Measurements from ENCODE around the gene ANAPC15. TPM values are rescaled to one million over a fixed set of nuclear protein-coding genes. Genes with fewer than 3 reads are reported as not detected.
A peak's percentile ranks its signal among the peaks of the same experiment; 100 is the strongest.

The ANAPC15 gene
- total RNA-seq, 3 donors from 2014 or later (not counting 1 experiment from before 2014, with no cell fraction given) = 22.0 to 38.3 (median 29.7) TPM

GRCh38 chr11:72080326-72081183 lies 31.9 kb downstream of the ANAPC15 start, which contains the start of the genes LRRC51 and NUMA1:
TSS of gene LRRC51 (plus strand) at chr11:72080850. CDS start at chr11:72089084, 8,234 bp downstream.
TSS of gene NUMA1 (minus strand) at chr11:72080542. CDS start at chr11:72035943, 44,599 bp downstream.
- Histone ChIP-seq H3K9me3 (ENCODE audit: control insufficient read depth, insufficient read depth, low read length) (no peaks in the 10 kb centered on the region), H3K36me3 (ENCODE audit: control insufficient read depth, insufficient read depth, low read length) (peaks cover 2% of the 10 kb centered on the region), H3K27ac (ENCODE audit: low read length) (peak within 1 kb of the TSS; percentile 92), H3K4me3 (ENCODE audit: low read length) (peak within 1 kb of the TSS; percentile 84), H3K27me3 (ENCODE audit: control insufficient read depth, insufficient read depth, low read length) (no peaks in the 10 kb centered on the region), H3K4me1 (ENCODE audit: control insufficient read depth, insufficient read depth, low read length) (peaks cover 21% of the 10 kb centered on the region)
- Mint-ChIP-seq H3K4me3 (peak within 1 kb of the TSS; percentile 98), H3K27me3 (ENCODE audit: low read depth in 2 of 2) (no peaks in the 10 kb centered on the region), H3K9me3 (no peaks in the 10 kb centered on the region), H3K4me1 (peaks cover 36 to 38% of the 10 kb centered on the region in 2 donors), H3K27ac (peak within 1 kb of the TSS; percentile 99 to 100), H3K36me3 (no peaks in the 10 kb centered on the region)
- peak; percentile 83 to 95 (median 86) for ATAC-seq
- no peak for TF ChIP-seq CTCF (IDR thresholded peaks at IDR 0.05)
- intact Hi-C loops (cut with micrococcal nuclease) = loop anchor here (1.0 kb wide), 5 partner anchors 11 to 152 kb away; partner anchors contain the start of genes ANAPC15, LAMTOR1 and XNDC1N
- 1% methylated on average over 56 of the region's 60 CpGs for WGBS (ENCODE audit: insufficient coverage)
- DNase-seq = peak; percentile 95 to 100

GRCh38 chr11:72079819-72080325 lies 32.6 kb downstream of the ANAPC15 start:
- peak; percentile 41 to 52 (median 41) for ATAC-seq
- Histone ChIP-seq H3K9me3 (ENCODE audit: control insufficient read depth, insufficient read depth, low read length) (no peaks in the 10 kb centered on the region), H3K4me3 (ENCODE audit: low read length) (peak overlapping the region; percentile 84), H3K36me3 (ENCODE audit: control insufficient read depth, insufficient read depth, low read length) (no peaks in the 10 kb centered on the region), H3K27me3 (ENCODE audit: control insufficient read depth, insufficient read depth, low read length) (no peaks in the 10 kb centered on the region), H3K4me1 (ENCODE audit: control insufficient read depth, insufficient read depth, low read length) (peaks cover 21% of the 10 kb centered on the region), H3K27ac (ENCODE audit: low read length) (peak overlapping the region; percentile 92)
- intact Hi-C loops (cut with micrococcal nuclease) = loop anchor here (1.0 kb wide), 5 partner anchors 11 to 152 kb away; partner anchors contain the start of genes ANAPC15, LAMTOR1 and XNDC1N
- H3K27me3 Mint-ChIP-seq (ENCODE audit: low read depth in 2 of 2) = no peaks in the 10 kb centered on the region
- peak overlapping the region; percentile 98 for H3K4me3 Mint-ChIP-seq
- 0% methylated on average over 7 of the region's 16 CpGs for WGBS (ENCODE audit: insufficient coverage)
- H3K27ac Mint-ChIP-seq = peak overlapping the region; percentile 99 to 100
- no peak for TF ChIP-seq CTCF (IDR thresholded peaks at IDR 0.05)
- no peaks in the 10 kb centered on the region for H3K9me3 Mint-ChIP-seq
- peak; percentile 38 to 64 for DNase-seq
- H3K4me1 Mint-ChIP-seq = peaks cover 36 to 38% of the 10 kb centered on the region in 2 donors
- no peaks in the 10 kb centered on the region for H3K36me3 Mint-ChIP-seq

GRCh38 chr11:72078477-72078876 lies 34.0 kb downstream of the ANAPC15 start:
- peaks cover 37 to 38% of the 10 kb centered on the region in 2 donors for H3K4me1 Mint-ChIP-seq
- peaks cover 21% of the 10 kb centered on the region for H3K4me1 ChIP-seq (ENCODE audit: control insufficient read depth, insufficient read depth, low read length)
- intact Hi-C loops (cut with micrococcal nuclease) = no loop called here

More at GRCh38 chr11:72078477-72078876, 34.0 kb downstream of the ANAPC15 start:
- H3K36me3 Mint-ChIP-seq = no peaks in the 10 kb centered on the region
- ATAC-seq = no peak
- no peaks in the 10 kb centered on the region for H3K9me3 Mint-ChIP-seq
- no peak for DNase-seq
- peak overlapping the region; percentile 99 to 100 for H3K27ac Mint-ChIP-seq
- H3K27me3 ChIP-seq (ENCODE audit: control insufficient read depth, insufficient read depth, low read length) = no peaks in the 10 kb centered on the region
- peak overlapping the region; percentile 54 for H3K4me3 Mint-ChIP-seq
- no peaks in the 10 kb centered on the region for H3K36me3 ChIP-seq (ENCODE audit: control insufficient read depth, insufficient read depth, low read length)
- no peaks in the 10 kb centered on the region for H3K27me3 Mint-ChIP-seq (ENCODE audit: low read depth in 2 of 2)
- WGBS (ENCODE audit: insufficient coverage) = 94% methylated on average over 5 of the region's 6 CpGs
- no peak for TF ChIP-seq CTCF (IDR thresholded peaks at IDR 0.05)
- no peak overlapping the region for H3K4me3 ChIP-seq (ENCODE audit: low read length)
- H3K27ac ChIP-seq (ENCODE audit: low read length) = no peak overlapping the region
- no peaks in the 10 kb centered on the region for H3K9me3 ChIP-seq (ENCODE audit: control insufficient read depth, insufficient read depth, low read length)
